ENCODE data around the gene GPR32. TPM values are rescaled to one million over a fixed set of nuclear protein-coding genes. Genes with fewer than 3 reads are reported as not detected.

The GPR32 gene
- polyA plus RNA-seq, 1 donor from 2014 or later = not detected

- H3K9me2 ChIP-seq (ENCODE audit: insufficient read depth, low read length) = no peaks in the 10 kb centered on the region
- no peaks in the 10 kb centered on the region for H3K9me3 ChIP-seq (ENCODE audit: low read length)
- H3K9ac ChIP-seq (ENCODE audit: low read length) = no peak overlapping the region
- no peak overlapping the region for H3K4me3 ChIP-seq (ENCODE audit: low read length)
- no peak for TF ChIP-seq EZH2 (IDR thresholded peaks at IDR 0.05; ENCODE audit: borderline replicate concordance, insufficient read depth, low read length, poor library complexity, severe bottlenecking)
- TF ChIP-seq SMC3 (conservative IDR thresholded peaks at IDR 0.05; ENCODE audit: poor library complexity) = no peak
- no peak for TF ChIP-seq MXI1 (conservative IDR thresholded peaks at IDR 0.05; ENCODE audit: poor library complexity, severe bottlenecking)
- TF ChIP-seq CTCF (IDR thresholded peaks at IDR 0.05; ENCODE audit: poor library complexity, severe bottlenecking) = no peak
- no peak for TF ChIP-seq EP300 (conservative IDR thresholded peaks at IDR 0.05; ENCODE audit: poor library complexity, severe bottlenecking)
- no peak for TF ChIP-seq REST (IDR thresholded peaks at IDR 0.05; ENCODE audit: borderline replicate concordance)
- no peak for TF ChIP-seq RAD21 (conservative IDR thresholded peaks at IDR 0.05)
- no peak for TF ChIP-seq TAF1 (IDR thresholded peaks at IDR 0.05; ENCODE audit: low read depth)
- no peak for TF ChIP-seq POLR2AphosphoS5 (IDR thresholded peaks at IDR 0.05)
- H3K36me3 ChIP-seq (ENCODE audit: insufficient read depth, low read length) = no peaks in the 10 kb centered on the region
- no peak overlapping the region for H2AFZ ChIP-seq (ENCODE audit: low read depth, low read length)
- no peaks in the 10 kb centered on the region for H4K20me1 ChIP-seq (ENCODE audit: insufficient read depth)
- H3F3A ChIP-seq (ENCODE audit: insufficient read depth, low read length, poor library complexity, severe bottlenecking) = no peaks in the 10 kb centered on the region
- no peaks in the 10 kb centered on the region for H3K27me3 ChIP-seq (ENCODE audit: insufficient read depth, low read depth, low read length)
- H3K27ac ChIP-seq (ENCODE audit: low read length) = no peak overlapping the region
- no peaks in the 10 kb centered on the region for H3K79me2 ChIP-seq (replicated peaks; ENCODE audit: insufficient read depth, low read length)
- no peak overlapping the region for H3K4me2 ChIP-seq (ENCODE audit: low read length)
Measured at GRCh38 chr19:50796128-50796633, 25.9 kb downstream of the GPR32 start.

- no peak for TF ChIP-seq REST (IDR thresholded peaks at IDR 0.05; ENCODE audit: borderline replicate concordance)
- no peak for TF ChIP-seq EZH2 (IDR thresholded peaks at IDR 0.05; ENCODE audit: borderline replicate concordance, insufficient read depth, low read length, poor library complexity, severe bottlenecking)
- TF ChIP-seq POLR2AphosphoS5 (IDR thresholded peaks at IDR 0.05) = no peak
- TF ChIP-seq RAD21 (conservative IDR thresholded peaks at IDR 0.05) = no peak
- no peak for TF ChIP-seq EP300 (conservative IDR thresholded peaks at IDR 0.05; ENCODE audit: poor library complexity, severe bottlenecking)
- TF ChIP-seq CTCF (IDR thresholded peaks at IDR 0.05; ENCODE audit: poor library complexity, severe bottlenecking) = no peak
- no peak for TF ChIP-seq TAF1 (IDR thresholded peaks at IDR 0.05; ENCODE audit: low read depth)
- TF ChIP-seq SMC3 (conservative IDR thresholded peaks at IDR 0.05; ENCODE audit: poor library complexity) = no peak
- TF ChIP-seq MXI1 (conservative IDR thresholded peaks at IDR 0.05; ENCODE audit: poor library complexity, severe bottlenecking) = no peak
- no peaks in the 10 kb centered on the region for H3K36me3 ChIP-seq (ENCODE audit: insufficient read depth, low read length)
- no peak overlapping the region for H2AFZ ChIP-seq (ENCODE audit: low read depth, low read length)
- H3K79me2 ChIP-seq (replicated peaks; ENCODE audit: insufficient read depth, low read length) = peaks cover under 1% of the 10 kb centered on the region
- no peaks in the 10 kb centered on the region for H3F3A ChIP-seq (ENCODE audit: insufficient read depth, low read length, poor library complexity, severe bottlenecking)
- no peak overlapping the region for H3K4me2 ChIP-seq (ENCODE audit: low read length)
- H4K20me1 ChIP-seq (ENCODE audit: insufficient read depth) = no peaks in the 10 kb centered on the region
- no peak overlapping the region for H3K4me3 ChIP-seq (ENCODE audit: low read length)
- H3K9me3 ChIP-seq (ENCODE audit: low read length) = no peaks in the 10 kb centered on the region
- no peak overlapping the region for H3K27ac ChIP-seq (ENCODE audit: low read length)
- H3K27me3 ChIP-seq (ENCODE audit: insufficient read depth, low read depth, low read length) = no peaks in the 10 kb centered on the region
- H3K9ac ChIP-seq (ENCODE audit: low read length) = no peak overlapping the region
- no peaks in the 10 kb centered on the region for H3K9me2 ChIP-seq (ENCODE audit: insufficient read depth, low read length)
Measured at GRCh38 chr19:50796634-50797428, 26.6 kb downstream of the GPR32 start.

Measured in neural cell (in vitro differentiated cells).